ENCODE data around the gene STAT2. TPM values are rescaled to one million over a fixed set of nuclear protein-coding genes. Genes with fewer than 3 reads are reported as not detected.

STAT2 gene
- total and polyA plus RNA-seq, 9 of the 15 experiments (the other 6 are each of a cell fraction or from before 2014, with no cell fraction given) = 15.5 to 46.9 (median 40.1) TPM

DNA sequence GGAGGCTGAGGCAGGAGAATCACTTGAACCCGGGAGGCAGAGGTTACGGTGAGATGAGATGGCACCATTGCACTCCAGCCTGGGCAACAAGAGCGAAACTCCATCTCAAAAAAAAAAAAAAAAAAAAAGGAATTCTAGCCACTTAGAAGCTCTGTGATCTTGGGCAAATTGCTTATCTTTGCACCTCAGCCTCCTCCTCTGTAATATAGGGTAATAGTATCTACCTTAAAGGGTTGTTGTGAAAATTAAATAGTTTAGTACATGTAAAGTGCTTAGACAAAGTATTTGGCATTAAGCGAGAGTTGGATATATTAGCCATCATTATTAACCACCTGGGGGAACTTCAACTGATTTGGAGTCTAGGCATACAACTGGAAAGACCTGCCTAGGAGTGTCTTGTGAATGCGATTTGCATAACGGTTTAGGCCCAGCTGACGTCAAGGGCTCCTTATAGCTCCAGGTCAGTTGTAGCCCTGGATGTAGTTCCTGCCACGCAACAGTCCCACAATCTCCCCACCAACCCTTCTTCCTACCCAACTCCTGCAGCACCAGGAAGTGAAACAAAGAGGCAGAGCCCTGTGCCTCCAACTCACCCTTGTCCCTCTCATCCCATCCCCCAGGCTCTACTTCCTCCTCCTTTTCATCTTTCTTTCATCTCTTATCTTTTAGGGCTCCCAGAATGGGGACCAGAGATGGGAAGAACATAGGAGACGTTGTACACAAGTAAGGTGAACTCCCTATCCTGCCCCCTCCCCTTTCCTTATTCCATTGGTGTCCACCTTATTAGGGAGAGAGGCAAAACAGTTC is 23.3 kb downstream of the STAT2 start (continued):
- TF ChIP-seq, protein P1, sequence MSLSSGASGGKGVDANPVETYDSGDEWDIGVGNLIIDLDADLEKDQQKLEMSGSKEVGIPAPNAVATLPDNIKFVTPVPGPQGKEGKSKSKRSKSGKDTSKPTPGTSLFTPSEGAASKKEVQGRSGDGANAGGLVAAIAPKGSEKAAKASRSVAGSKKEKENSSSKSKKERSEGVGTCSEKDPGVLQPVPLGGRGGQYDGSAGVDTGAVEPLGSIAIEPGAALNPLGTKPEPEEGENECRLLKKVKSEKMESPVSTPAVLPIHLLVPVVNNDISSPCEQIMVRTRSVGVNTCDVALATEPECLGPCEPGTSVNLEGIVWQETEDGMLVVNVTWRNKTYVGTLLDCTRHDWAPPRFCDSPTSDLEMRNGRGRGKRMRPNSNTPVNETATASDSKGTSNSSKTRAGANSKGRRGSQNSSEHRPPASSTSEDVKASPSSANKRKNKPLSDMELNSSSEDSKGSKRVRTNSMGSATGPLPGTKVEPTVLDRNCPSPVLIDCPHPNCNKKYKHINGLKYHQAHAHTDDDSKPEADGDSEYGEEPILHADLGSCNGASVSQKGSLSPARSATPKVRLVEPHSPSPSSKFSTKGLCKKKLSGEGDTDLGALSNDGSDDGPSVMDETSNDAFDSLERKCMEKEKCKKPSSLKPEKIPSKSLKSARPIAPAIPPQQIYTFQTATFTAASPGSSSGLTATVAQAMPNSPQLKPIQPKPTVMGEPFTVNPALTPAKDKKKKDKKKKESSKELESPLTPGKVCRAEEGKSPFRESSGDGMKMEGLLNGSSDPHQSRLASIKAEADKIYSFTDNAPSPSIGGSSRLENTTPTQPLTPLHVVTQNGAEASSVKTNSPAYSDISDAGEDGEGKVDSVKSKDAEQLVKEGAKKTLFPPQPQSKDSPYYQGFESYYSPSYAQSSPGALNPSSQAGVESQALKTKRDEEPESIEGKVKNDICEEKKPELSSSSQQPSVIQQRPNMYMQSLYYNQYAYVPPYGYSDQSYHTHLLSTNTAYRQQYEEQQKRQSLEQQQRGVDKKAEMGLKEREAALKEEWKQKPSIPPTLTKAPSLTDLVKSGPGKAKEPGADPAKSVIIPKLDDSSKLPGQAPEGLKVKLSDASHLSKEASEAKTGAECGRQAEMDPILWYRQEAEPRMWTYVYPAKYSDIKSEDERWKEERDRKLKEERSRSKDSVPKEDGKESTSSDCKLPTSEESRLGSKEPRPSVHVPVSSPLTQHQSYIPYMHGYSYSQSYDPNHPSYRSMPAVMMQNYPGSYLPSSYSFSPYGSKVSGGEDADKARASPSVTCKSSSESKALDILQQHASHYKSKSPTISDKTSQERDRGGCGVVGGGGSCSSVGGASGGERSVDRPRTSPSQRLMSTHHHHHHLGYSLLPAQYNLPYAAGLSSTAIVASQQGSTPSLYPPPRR (CRISPR knock-in tag; IDR thresholded peaks at IDR 0.05; ENCODE audit: borderline replicate concordance) = no peak
- TF ChIP-seq NCOA2 (IDR thresholded peaks at IDR 0.05; ENCODE audit: partially characterized antibody in 2 of 2) (no peak), FOXJ3 (CRISPR knock-in tag; IDR thresholded peaks at IDR 0.05) (no peak), NUFIP1 (IDR thresholded peaks at IDR 0.05; ENCODE audit: partially characterized antibody) (no peak), NR2C1 (IDR thresholded peaks at IDR 0.05) (peak; percentile 96), NR2C1 (tag; IDR thresholded peaks at IDR 0.05) (peak; percentile 97), CREBBP (IDR thresholded peaks at IDR 0.05; ENCODE audit: low read depth, low read length) (no peak), ZNF507 (tag; conservative IDR thresholded peaks at IDR 0.05) (no peak), IFI16 (CRISPR knock-in tag; IDR thresholded peaks at IDR 0.05) (no peak), ZNF830 (CRISPR knock-in tag; IDR thresholded peaks at IDR 0.05) (no peak), ZNF184 (CRISPR knock-in tag; IDR thresholded peaks at IDR 0.05) (no peak), HNRNPK (IDR thresholded peaks at IDR 0.05; ENCODE audit: low read depth, low read length, poor library complexity, severe bottlenecking) (no peak), ZZZ3 (IDR thresholded peaks at IDR 0.05) (no peak), POU5F1 (IDR thresholded peaks at IDR 0.05; ENCODE audit: borderline replicate concordance, low read depth, low read length, partially characterized antibody) (no peak), POLR3G (IDR thresholded peaks at IDR 0.05; ENCODE audit: extremely low read depth, insufficient read length, insufficient replicate concordance) (no peak)
- TF ChIP-seq, protein P2, sequence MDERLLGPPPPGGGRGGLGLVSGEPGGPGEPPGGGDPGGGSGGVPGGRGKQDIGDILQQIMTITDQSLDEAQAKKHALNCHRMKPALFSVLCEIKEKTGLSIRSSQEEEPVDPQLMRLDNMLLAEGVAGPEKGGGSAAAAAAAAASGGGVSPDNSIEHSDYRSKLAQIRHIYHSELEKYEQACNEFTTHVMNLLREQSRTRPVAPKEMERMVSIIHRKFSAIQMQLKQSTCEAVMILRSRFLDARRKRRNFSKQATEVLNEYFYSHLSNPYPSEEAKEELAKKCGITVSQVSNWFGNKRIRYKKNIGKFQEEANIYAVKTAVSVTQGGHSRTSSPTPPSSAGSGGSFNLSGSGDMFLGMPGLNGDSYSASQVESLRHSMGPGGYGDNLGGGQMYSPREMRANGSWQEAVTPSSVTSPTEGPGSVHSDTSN (CRISPR knock-in tag; IDR thresholded peaks at IDR 0.05; ENCODE audit: low read depth) = no peak
- TF ChIP-seq, protein P2 (tag; conservative IDR thresholded peaks at IDR 0.05; ENCODE audit: low read depth) = no peak
- TF ChIP-seq, protein P3, sequence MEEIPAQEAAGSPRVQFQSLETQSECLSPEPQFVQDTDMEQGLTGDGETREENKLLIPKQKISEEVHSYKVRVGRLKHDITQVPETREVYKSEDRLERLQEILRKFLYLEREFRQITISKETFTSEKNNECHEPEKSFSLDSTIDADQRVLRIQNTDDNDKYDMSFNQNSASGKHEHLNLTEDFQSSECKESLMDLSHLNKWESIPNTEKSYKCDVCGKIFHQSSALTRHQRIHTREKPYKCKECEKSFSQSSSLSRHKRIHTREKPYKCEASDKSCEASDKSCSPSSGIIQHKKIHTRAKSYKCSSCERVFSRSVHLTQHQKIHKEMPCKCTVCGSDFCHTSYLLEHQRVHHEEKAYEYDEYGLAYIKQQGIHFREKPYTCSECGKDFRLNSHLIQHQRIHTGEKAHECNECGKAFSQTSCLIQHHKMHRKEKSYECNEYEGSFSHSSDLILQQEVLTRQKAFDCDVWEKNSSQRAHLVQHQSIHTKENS (CRISPR knock-in tag; IDR thresholded peaks at IDR 0.05) = no peak
- TF ChIP-seq, protein P4, sequence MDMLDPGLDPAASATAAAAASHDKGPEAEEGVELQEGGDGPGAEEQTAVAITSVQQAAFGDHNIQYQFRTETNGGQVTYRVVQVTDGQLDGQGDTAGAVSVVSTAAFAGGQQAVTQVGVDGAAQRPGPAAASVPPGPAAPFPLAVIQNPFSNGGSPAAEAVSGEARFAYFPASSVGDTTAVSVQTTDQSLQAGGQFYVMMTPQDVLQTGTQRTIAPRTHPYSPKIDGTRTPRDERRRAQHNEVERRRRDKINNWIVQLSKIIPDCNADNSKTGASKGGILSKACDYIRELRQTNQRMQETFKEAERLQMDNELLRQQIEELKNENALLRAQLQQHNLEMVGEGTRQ (CRISPR knock-in tag; IDR thresholded peaks at IDR 0.05) = no peak

All from K562 (cell line).